Uterus (tissue), 4 donors: Measurements from ENCODE around the gene PPP3CA. TPM values are rescaled to one million over a fixed set of nuclear protein-coding genes. Genes with fewer than 3 reads are reported as not detected.

ENCODE experiments used
- DNase-seq, 2 donors: peaks; one replicate each; pipeline ENCODE4 v3.0.0-alpha.2; 2019 to 2020
- H3K27ac ChIP-seq, 2 donors: fragments of 200-600 bp; sonication (generic); 1 replicate in 1 of 2; 2 replicates in 1 of 2; pipeline ENCODE4 v1.5.1; 2016 to 2018
- H3K27me3 ChIP-seq, 2 donors: fragments of 200-600 bp; sonication (generic); one replicate each; pipeline ENCODE4 v1.5.1; 2018 to 2019; ENCODE audit warnings: control low read depth in 1 of 2
- H3K36me3 ChIP-seq, 2 donors: fragments of 200-600 bp; sonication (generic); one replicate each; pipeline ENCODE4 v1.5.1; 2019; ENCODE audit warnings: control low read depth in 1 of 2
- H3K4me1 ChIP-seq, 2 donors: fragments of 200-600 bp; sonication (generic); one replicate each; pipeline ENCODE4 v1.5.1; 2018 to 2019; ENCODE audit warnings: control low read depth in 1 of 2
- H3K4me3 ChIP-seq, 2 donors: fragments of 200-600 bp; sonication (generic); 1 replicate in 1 of 2; 2 replicates in 1 of 2; pipeline ENCODE4 v1.5.1; 2018 to 2019; ENCODE audit warnings: mild to moderate bottlenecking in 1 of 2
- H3K9me3 ChIP-seq, 2 donors: fragments of 200-600 bp; sonication (generic); one replicate each; pipeline ENCODE4 v1.5.1; 2019; ENCODE audit warnings: control low read depth in 1 of 2
- POLR2A ChIP-seq, 2 donors: fragments of 450-650 bp; IDR thresholded peaks; one replicate each; pipeline ENCODE4 v1.6.1; 2016; ENCODE audit warnings: antibody characterized with exemption in 2 of 2, mild to moderate bottlenecking in 1 of 2, moderate library complexity in 1 of 2
- intact Hi-C: fragments of 100-400 bp; cut with DNase I; formaldehyde crosslinking; loops from one replicate; pipeline ENCODE4 v1.15.1; 2023; ENCODE audit warnings: low total_unique reads
- total RNA-seq, 4 donors: library from RNA; depleted of rRNA in 3 of 4; stranded (reverse); fragments of >200 nt in 3 of 4; gene quantifications; one replicate each; pipeline versions ENCODE4 v1.1.0 to v1.2.4, GENCODE V29; 2014 to 2023
- TF ChIP-seq, protein P1 (sequence below), 4 experiments: fragments of 200-600 bp in 2 of 4; fragments of 450-650 bp in 2 of 4; sonication (generic) in 2 of 4; IDR thresholded peaks; one replicate each; pipeline ENCODE4 v1.5.1; 2016 to 2019; ENCODE audit warnings: antibody characterized with exemption in 4 of 4, mild to moderate bottlenecking in 2 of 4, moderate library complexity in 1 of 4
- donor health status: DM: yes; HTN: yes; CAD: no.

PPP3CA gene
- total RNA-seq, 4 donors from 2014 or later, result 32.8 to 70.0 (median 39.8) TPM

DNA sequence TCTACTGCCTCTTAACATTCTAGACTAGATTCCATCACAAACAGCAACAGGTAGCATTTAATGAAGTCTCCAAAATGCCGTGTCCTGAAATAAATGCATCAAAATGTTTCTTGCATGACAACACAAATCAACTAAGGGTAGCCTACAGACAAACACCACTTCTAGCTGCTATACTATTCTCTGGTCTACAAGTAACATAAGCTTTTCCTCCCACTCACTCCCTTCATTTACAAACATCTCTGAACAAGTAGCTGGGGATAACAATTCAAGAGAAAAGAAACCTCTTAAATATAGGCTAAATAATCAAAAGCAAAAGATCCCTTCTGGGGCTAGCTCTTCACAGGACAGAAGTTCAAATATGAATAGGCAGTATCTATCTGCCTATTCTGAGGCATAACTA, 20.8 kb downstream of the PPP3CA start:
- no peak overlapping the region for H3K4me3 ChIP-seq
- no peaks in the 10 kb centered on the region for H3K36me3 ChIP-seq
- intact Hi-C loops, result no loop called here
- no peaks in the 10 kb centered on the region for H3K4me1 ChIP-seq
- no peak for DNase-seq
- TF ChIP-seq, protein P1, sequence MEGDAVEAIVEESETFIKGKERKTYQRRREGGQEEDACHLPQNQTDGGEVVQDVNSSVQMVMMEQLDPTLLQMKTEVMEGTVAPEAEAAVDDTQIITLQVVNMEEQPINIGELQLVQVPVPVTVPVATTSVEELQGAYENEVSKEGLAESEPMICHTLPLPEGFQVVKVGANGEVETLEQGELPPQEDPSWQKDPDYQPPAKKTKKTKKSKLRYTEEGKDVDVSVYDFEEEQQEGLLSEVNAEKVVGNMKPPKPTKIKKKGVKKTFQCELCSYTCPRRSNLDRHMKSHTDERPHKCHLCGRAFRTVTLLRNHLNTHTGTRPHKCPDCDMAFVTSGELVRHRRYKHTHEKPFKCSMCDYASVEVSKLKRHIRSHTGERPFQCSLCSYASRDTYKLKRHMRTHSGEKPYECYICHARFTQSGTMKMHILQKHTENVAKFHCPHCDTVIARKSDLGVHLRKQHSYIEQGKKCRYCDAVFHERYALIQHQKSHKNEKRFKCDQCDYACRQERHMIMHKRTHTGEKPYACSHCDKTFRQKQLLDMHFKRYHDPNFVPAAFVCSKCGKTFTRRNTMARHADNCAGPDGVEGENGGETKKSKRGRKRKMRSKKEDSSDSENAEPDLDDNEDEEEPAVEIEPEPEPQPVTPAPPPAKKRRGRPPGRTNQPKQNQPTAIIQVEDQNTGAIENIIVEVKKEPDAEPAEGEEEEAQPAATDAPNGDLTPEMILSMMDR (IDR thresholded peaks at IDR 0.05), result no peak
- no peak for TF ChIP-seq POLR2A (IDR thresholded peaks at IDR 0.05)
- no peaks in the 10 kb centered on the region for H3K9me3 ChIP-seq
- no peaks in the 10 kb centered on the region for H3K27me3 ChIP-seq
- H3K27ac ChIP-seq, result no peak overlapping the region

DNA sequence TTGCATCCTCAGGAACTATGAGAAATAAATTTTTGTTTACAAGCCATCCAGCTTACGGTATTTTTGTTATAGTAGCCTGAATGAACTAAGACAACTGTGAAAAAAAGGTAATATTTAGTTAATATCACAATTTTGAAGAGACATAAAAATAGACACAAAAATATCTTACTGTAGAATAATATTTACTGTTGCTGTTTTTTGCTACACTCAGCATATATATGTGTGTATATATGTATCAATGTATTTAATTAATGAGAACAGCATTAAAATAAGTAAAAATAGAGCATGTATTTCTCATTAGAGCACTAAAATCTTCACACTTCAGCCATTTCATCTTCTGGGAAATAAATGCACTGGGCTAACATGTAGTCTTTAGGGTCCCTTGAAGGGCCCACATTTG, 24.6 kb downstream of the PPP3CA start:
- H3K4me3 ChIP-seq, result no peak overlapping the region
- peak overlapping the region in 1 of 2 donors; percentile 68 for H3K27ac ChIP-seq
- no peaks in the 10 kb centered on the region for H3K4me1 ChIP-seq
- no peaks in the 10 kb centered on the region for H3K36me3 ChIP-seq
- no peaks in the 10 kb centered on the region for H3K27me3 ChIP-seq
- TF ChIP-seq, protein P1 (IDR thresholded peaks at IDR 0.05), result no peak
- TF ChIP-seq POLR2A (IDR thresholded peaks at IDR 0.05), result no peak
- H3K9me3 ChIP-seq, result no peaks in the 10 kb centered on the region
- intact Hi-C loops, result no loop called here
- no peak for DNase-seq

DNA sequence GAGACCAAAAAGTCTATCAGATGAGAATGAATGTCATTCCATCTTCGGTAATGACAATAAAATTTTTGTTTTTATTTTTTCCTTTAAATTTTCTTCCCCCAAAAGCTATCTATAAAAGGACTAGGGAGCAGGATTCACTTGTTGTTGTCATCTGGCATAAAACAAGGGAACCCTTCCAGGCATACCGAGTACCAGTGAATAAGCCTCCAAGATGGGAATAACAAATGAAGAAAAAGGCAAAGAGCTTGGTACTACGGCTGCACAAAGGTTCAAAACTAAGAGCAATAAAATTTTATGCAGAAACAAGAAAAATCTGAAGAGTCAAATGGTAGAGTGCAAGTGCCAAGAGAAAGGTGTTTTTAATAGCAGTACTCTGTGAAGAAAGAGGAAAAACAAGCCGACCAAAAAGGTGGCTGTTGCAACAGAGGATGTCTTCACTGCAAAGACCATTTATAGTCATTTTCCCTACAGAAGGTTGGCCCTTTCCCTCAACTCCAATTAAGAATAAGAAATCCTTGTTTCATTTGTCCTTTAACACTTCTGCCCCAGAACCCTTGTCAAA, 25.8 kb downstream of the PPP3CA start:
- Histone ChIP-seq H3K36me3 (no peaks in the 10 kb centered on the region), H3K27ac (peak overlapping the region; percentile 20 to 68), H3K27me3 (no peaks in the 10 kb centered on the region), H3K9me3 (no peaks in the 10 kb centered on the region), H3K4me3 (no peak overlapping the region), H3K4me1 (no peaks in the 10 kb centered on the region)
- DNase-seq, result peak in 1 of 2 donors; percentile 21
- no peak for TF ChIP-seq POLR2A (IDR thresholded peaks at IDR 0.05)
- TF ChIP-seq, protein P1 (IDR thresholded peaks at IDR 0.05), result no peak
- intact Hi-C loops, result no loop called here

DNA sequence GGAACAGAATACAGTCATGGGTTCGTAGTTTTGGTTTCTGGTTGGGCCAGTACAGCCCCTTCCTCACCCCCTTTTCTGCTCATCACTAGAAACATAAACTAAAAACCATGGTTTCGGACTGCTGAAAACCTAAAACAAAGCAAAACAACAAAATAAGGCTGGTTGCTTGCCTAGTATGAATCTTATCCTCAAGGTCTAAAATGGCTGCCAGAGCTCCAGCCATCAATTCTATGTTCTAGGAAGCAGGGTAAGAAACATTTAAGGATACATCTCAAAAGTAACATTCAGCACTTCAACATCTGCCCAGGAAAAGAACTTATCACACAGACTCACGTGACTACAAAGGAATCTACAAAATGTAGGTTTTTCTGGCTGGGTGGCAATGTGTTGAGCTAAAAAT, 31.5 kb downstream of the PPP3CA start:
- H3K4me1 ChIP-seq, result peaks cover 0 to 4% of the 10 kb centered on the region in 2 donors
- no peak overlapping the region for H3K27ac ChIP-seq
- DNase-seq, result no peak
- no peak overlapping the region for H3K4me3 ChIP-seq
- no peaks in the 10 kb centered on the region for H3K27me3 ChIP-seq
- no peaks in the 10 kb centered on the region for H3K9me3 ChIP-seq
- intact Hi-C loops, result no loop called here
- no peak for TF ChIP-seq POLR2A (IDR thresholded peaks at IDR 0.05)
- TF ChIP-seq, protein P1 (IDR thresholded peaks at IDR 0.05), result no peak
- H3K36me3 ChIP-seq, result no peaks in the 10 kb centered on the region

DNA sequence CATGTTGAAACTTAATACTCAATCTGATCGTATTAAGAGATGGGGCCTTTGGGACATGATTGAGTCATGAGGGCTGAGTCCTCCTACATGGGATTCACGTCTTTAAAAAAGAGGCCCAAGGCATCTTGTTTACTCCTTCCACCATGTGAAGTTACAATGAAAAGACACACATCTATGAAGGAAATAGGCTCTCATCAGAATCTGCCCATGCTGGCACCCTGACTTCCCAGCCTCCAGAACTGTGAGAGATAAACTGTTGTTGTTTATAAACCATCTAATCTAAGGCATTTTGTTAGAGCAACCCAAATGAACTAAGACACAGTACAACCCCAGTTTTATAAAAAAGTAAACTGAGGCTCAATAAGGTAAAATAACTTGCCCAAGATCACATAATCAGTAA, 32.3 kb downstream of the PPP3CA start:
- Histone ChIP-seq H3K36me3 (no peaks in the 10 kb centered on the region), H3K4me3 (no peak overlapping the region), H3K27me3 (no peaks in the 10 kb centered on the region), H3K9me3 (no peaks in the 10 kb centered on the region), H3K4me1 (peaks cover 0 to 4% of the 10 kb centered on the region in 2 donors), H3K27ac (no peak overlapping the region)
- intact Hi-C loops, result no loop called here
- DNase-seq, result no peak
- no peak for TF ChIP-seq POLR2A (IDR thresholded peaks at IDR 0.05)
- TF ChIP-seq, protein P1 (IDR thresholded peaks at IDR 0.05), result no peak
